Erythroblast (primary cell): Measurements from ENCODE around the gene CLRN1.

Source experiments
- GATA1 ChIP-seq: IDR thresholded peaks from 2 replicates; pipeline ENCODE4 v1.6.1; 2011; ENCODE audit warnings: low read depth, mild to moderate bottlenecking, control low read depth, low read length, moderate library complexity
- POLR2A ChIP-seq: IDR thresholded peaks from 2 replicates; pipeline ENCODE4 v1.6.1; 2011; ENCODE audit warnings: mild to moderate bottlenecking, low read length

DNA sequence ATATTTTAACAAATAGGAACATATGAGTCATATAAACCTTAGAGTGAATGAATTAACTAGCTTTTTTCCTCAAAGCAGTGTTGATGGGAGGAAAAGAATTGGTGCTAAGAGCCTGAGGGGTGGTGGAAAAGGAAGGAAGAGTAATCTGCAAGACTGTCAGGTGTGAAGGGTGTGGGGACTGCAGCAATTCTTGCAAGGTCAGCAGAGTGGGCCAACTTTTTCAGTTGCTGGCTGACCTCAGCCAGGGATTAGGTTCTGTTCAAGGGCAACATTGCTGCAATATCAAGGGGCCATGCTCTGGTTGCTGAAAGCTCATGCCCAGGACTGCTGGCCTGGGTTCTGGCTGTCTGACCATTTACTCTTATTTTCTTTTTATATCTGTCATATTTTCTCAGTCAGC lies 23.0 kb upstream of the CLRN1 start:
- no peak for TF ChIP-seq POLR2A
- TF ChIP-seq GATA1 = no peak
